ENCODE results near the gene MRPL19. TPM values are rescaled to one million over a fixed set of nuclear protein-coding genes. Genes with fewer than 3 reads are reported as not detected.
"Not testable (repeated sequence)": the region's sequence is repeated elsewhere in the genome, so short reads cannot be mapped to it uniquely, and the experiment has no call there.

MRPL19 gene
- total RNA-seq, 4 donors from 2014 or later: 24.7 to 39.0 (median 32.9) TPM

DNA sequence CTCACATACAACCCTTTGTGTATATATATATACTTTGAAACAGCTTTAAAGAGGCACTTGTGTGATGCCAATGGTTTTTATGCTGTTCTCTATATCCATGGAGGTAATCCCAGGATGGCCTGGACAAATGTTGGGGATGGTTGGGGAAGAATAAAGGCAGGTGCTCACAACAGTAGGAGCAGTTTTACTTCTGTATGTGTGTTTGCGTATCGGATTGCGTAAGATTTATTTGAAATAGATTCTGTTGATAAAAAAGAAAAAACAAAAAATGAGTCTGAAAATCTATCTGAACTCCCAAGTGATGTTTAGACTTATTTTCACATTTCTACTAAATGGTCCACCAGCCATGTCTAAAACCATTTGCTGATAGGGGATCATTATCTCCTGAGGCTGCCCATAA lies 29.3 kb downstream of the MRPL19 start:
- H3K4me3 ChIP-seq (ENCODE audit: low read depth, poor library complexity, severe bottlenecking): no peak overlapping the region
- DNase-seq (ENCODE audit: low spot score in 2 of 2): no peak
- intact Hi-C loops (cut with DNase I; ENCODE audit: low total_unique reads): no loop called here
- 95 to 98% methylated on average over 3 of the region's 3 CpGs for WGBS, 2 donors
- TF ChIP-seq, protein P1, sequence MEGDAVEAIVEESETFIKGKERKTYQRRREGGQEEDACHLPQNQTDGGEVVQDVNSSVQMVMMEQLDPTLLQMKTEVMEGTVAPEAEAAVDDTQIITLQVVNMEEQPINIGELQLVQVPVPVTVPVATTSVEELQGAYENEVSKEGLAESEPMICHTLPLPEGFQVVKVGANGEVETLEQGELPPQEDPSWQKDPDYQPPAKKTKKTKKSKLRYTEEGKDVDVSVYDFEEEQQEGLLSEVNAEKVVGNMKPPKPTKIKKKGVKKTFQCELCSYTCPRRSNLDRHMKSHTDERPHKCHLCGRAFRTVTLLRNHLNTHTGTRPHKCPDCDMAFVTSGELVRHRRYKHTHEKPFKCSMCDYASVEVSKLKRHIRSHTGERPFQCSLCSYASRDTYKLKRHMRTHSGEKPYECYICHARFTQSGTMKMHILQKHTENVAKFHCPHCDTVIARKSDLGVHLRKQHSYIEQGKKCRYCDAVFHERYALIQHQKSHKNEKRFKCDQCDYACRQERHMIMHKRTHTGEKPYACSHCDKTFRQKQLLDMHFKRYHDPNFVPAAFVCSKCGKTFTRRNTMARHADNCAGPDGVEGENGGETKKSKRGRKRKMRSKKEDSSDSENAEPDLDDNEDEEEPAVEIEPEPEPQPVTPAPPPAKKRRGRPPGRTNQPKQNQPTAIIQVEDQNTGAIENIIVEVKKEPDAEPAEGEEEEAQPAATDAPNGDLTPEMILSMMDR (IDR thresholded peaks at IDR 0.05): no peak
- TF ChIP-seq POLR2A (IDR thresholded peaks at IDR 0.05): no peak

DNA sequence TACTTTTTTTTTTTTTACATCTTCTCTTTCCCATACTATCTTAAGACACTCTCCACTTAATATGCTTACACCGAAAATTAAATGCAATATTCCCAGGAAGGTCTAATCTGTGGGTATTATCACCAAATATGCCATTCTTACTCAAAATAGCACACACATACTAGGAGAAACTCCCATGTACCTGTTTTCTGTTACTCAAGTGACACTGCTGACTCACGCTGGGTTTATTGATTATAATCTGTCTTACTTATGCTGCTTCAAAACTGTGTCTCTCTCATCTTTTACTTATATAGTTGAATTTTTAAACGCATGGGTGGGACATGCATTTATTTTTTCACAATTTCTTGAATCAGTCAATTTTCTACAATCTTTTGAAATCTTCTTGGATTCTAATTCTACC lies 29.9 kb downstream of the MRPL19 start:
- intact Hi-C loops (cut with DNase I; ENCODE audit: low total_unique reads): no loop called here
- WGBS, 2 donors: 95 to 96% methylated on average over 3 of the region's 3 CpGs
- no peak overlapping the region for H3K4me3 ChIP-seq (ENCODE audit: low read depth, poor library complexity, severe bottlenecking)
- no peak for DNase-seq (ENCODE audit: low spot score in 2 of 2)
- TF ChIP-seq, protein P1 (IDR thresholded peaks at IDR 0.05): no peak
- TF ChIP-seq POLR2A (IDR thresholded peaks at IDR 0.05): no peak

DNA sequence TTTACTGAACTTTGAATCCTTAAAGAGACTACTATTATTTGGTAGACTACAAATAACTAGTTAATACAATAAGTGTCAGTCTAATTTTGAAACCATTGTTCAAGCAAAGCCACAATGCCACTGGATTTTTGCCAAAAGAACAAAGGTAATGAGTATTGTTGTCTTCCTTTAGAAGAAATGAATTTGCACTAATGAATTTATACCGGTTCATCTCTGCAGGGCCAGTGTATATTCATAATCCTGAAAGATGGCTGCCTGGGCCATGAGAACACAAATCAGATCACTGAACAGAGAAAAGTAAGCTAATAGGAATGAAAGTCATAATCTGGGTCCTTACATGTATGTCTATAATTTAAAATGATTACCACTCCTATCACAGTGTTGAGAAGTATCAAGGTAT lies 33.0 kb downstream of the MRPL19 start:
- no peak for TF ChIP-seq POLR2A (IDR thresholded peaks at IDR 0.05)
- TF ChIP-seq, protein P1 (IDR thresholded peaks at IDR 0.05): no peak
- intact Hi-C loops (cut with DNase I; ENCODE audit: low total_unique reads): no loop called here
- DNase-seq (ENCODE audit: low spot score in 2 of 2): no peak
- no peak overlapping the region for H3K4me3 ChIP-seq (ENCODE audit: low read depth, poor library complexity, severe bottlenecking)
- 84 to 85% methylated on average over 1 of the region's 1 CpG for WGBS, 2 donors

DNA sequence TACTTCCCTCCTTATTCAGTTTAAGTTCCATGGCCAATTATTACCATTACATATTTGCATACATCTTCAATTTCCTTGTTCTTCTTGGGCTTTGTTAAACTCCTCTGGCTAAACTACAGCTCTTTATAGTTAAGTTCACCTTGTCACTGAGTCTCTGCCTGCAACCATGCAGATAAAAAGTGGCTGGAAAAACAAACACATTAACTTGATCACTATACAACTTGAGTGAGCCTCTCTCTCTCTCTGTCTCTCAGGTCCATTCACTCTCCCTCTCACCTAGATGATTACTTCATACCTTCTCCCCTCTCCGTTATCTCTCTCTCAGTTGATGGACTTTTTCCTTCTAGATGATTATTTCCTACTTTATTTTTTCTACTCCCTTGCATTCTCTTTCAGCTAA lies 33.8 kb downstream of the MRPL19 start:
- DNase-seq (ENCODE audit: low spot score in 2 of 2): no peak
- TF ChIP-seq, protein P1 (IDR thresholded peaks at IDR 0.05): no peak
- TF ChIP-seq POLR2A (IDR thresholded peaks at IDR 0.05): no peak
- WGBS, 2 donors: 90 to 92% methylated on average over 1 of the region's 1 CpG
- intact Hi-C loops (cut with DNase I; ENCODE audit: low total_unique reads): no loop called here
- no peak overlapping the region for H3K4me3 ChIP-seq (ENCODE audit: low read depth, poor library complexity, severe bottlenecking)

DNA sequence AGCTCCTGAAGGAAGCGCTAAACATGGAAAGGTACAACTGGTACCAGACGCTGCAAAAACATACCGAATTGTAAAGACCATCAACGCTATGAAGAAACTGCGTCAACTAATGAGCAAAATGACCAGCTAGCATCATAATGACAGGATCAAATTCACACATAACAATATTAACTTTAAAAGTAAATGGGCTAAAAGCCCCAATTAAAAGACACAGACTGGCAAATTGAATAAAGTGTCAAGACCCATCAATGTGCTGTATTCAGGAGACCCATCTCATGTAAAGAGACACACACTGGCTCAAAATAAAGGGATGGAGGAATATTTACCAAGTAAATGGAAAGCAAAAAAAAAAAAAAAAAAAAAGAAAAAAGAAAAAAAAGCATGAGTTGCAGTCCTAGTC lies 36.8 kb downstream of the MRPL19 start:
- WGBS, 2 donors: 95 to 99% methylated on average over 5 of the region's 5 CpGs

DNA sequence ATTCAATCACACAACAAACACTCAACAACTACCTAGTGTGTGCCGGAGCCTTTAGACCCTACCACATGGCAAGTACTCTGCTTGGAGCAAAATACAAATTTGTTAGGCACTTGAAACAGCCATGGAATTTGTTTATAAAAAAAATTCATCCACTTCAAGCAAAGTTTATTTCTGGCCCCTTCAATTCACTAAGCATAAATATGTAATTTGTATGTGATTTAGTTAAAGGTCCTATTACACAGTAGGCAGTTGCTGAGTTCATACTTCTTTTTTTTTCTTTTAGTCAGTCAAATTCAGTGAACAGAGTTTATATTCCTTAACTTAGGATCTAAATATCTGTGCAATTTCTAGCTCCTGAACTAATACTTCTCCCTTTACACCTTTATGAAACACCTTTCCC lies 41.6 kb downstream of the MRPL19 start:
- DNase-seq (ENCODE audit: low spot score in 2 of 2): no peak
- no peak for TF ChIP-seq POLR2A (IDR thresholded peaks at IDR 0.05)
- TF ChIP-seq, protein P1 (IDR thresholded peaks at IDR 0.05): no peak
- 88 to 97% methylated on average over 1 of the region's 1 CpG for WGBS, 2 donors
- intact Hi-C loops (cut with DNase I; ENCODE audit: low total_unique reads): no loop called here
- H3K4me3 ChIP-seq (ENCODE audit: low read depth, poor library complexity, severe bottlenecking): no peak overlapping the region

More for the DNA sequence above, 36.8 kb downstream of the MRPL19 start:
- H3K4me3 ChIP-seq (ENCODE audit: low read depth, poor library complexity, severe bottlenecking); DNase-seq (ENCODE audit: low spot score in 2 of 2); intact Hi-C loops (cut with DNase I; ENCODE audit: low total_unique reads): not testable (repeated sequence)

Measured in lower leg skin (tissue), 4 donors.